Activated CD4-positive, CD25-positive, alpha-beta regulatory T cell treated with anti-CD3 and anti-CD28 coated beads, Interleukin-2, amount 50 U/mL, for 72 hours (primary cell): ENCODE data around the gene KCNK2.
"Not testable (repeated sequence)": the region's sequence is repeated elsewhere in the genome, so short reads cannot be mapped to it uniquely, and the experiment has no call there.

Experiments used
- DNase-seq: peaks from one replicate; pipeline ENCODE4 v3.0.0; 2021

Gene KCNK2

GRCh38 chr1:215163144-215163543 is 80.6 kb downstream of the KCNK2 start:
- not testable (repeated sequence) for DNase-seq

DNA sequence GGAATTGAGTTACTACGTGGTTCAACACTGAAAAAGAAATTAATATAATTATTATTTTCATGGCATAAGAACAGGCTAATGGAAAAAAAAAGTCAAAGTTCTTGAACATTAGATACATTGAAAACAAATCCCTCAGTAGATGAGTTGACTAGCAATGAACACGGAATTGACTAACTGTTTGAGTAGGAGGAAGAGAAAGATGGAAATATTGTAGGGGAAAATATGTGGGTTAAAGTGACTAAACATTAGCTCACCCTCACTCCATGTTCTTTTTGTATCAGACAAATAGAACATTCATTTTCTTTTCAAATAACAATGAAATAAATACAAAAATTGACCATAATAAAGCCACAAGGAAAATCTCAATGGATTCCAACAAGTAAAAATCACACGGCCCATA is 84.3 kb downstream of the KCNK2 start:
- DNase-seq, result no peak

DNA sequence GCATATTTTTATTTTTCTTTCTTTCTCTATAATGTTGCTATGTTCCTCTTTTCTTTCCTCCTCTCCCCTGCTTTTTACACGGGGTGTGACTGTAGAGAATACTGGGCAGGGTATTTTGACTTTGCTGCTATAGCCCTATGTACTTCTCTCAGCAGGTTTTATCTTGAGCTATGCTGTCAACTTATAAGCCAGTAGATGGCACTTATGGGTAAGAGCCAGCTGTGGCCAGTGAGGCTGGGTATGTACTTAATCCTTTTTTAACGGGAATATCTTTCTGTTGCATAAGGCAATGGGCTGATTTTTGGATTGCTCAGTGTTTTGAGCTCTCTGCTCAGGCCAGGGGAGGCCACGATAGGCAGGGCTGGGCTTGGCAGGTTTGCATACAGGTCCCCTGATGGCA is 99.0 kb downstream of the KCNK2 start:
- no peak for DNase-seq

DNA sequence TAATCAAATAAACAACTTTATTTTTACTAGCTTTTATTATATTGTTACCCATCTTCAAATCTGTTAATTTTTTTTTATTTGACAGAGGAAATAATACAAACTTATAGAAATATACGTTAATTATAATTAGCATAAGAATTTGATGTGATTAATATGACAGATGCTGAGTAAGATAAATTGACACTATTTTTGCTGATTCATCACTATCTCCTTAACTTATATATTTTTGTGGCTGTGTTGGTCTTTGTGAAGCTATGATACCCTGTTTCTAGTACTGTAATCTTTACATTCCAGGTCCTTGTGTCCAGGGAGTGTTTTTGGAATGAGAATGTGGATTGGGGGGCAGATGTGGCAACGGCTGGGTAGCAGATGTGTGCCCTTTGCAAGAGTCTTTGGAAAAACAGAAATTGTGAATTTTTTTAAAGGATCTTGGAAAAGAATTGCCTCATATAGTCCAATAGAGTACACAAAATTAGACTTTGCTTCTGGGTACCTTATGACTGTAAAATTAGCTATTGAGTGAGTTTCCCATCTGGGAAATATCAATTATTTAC is 102.6 kb downstream of the KCNK2 start:
- no peak for DNase-seq

DNA sequence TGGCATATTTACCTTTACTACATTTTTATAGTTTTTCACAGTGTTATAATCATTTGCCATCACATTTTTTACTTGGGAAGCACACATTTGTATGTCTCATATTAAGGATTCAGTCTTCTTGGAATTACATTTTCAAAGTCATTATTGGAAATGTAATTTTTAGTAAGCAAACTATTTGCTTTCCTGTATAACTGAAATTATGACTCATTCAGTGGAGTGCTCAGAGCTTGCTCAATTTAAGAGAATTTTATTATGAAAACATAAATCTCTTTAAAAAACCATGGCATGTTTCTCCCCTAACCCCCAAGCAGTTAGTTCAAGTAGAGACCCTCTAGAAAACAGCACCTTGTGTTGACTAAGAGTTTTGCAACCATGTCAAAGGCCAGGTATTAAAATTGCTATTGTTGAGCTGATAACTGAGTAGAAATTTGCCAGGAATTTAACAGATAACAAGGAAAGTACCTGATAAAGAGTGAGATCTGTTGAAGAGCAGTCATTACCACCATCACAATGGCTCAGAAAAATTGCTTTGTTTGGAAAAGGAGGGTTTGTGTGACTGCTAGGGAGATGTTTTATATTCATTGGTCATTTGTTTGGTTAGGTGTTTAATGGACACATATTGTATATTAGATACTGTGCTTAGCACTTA is 105.9 kb downstream of the KCNK2 start:
- DNase-seq, result no peak

DNA sequence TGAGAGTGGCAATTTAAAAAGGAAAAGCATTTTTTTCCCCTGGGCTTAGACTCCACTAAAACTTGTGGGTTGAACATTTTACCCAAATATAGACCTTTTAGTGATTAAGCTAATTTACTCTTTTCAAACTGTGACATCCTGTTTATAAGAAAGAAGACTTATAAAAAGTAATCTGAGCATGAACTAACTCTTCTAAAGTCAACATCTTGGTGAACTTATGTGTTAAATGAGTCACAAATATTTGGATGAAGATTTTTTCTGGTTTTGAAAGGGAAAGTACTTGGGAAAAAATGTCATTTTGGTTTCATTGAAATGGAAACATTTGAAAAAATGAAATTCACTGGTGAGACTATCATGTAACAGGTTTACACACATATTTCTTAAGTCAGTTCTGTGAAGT is 109.8 kb downstream of the KCNK2 start:
- DNase-seq, result no peak

- no peak for DNase-seq
Measured at GRCh38 chr1:215198021-215198420, 115.5 kb downstream of the KCNK2 start.

DNA sequence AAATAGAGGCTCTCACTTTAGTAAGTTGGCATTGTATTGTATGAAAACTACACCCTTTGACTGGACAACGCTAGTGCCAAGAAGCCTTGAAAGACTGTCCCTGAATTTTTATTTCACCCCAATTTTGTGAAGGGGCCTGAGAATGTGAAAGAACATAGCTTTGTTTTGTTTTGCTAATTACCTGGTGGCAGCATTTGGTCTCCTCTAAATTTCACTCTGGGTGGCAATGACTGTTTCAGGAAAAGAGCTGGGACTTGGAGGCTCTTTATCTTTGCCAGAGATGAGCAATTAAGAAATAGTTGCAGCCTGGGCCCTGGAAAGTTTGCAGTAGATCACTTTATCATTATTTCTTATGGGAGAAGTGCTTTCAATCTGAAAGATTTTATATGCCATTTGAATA is 117.6 kb downstream of the KCNK2 start:
- no peak for DNase-seq

- no peak for DNase-seq
Measured at GRCh38 chr1:215201283-215201682, 118.7 kb downstream of the KCNK2 start.

DNA sequence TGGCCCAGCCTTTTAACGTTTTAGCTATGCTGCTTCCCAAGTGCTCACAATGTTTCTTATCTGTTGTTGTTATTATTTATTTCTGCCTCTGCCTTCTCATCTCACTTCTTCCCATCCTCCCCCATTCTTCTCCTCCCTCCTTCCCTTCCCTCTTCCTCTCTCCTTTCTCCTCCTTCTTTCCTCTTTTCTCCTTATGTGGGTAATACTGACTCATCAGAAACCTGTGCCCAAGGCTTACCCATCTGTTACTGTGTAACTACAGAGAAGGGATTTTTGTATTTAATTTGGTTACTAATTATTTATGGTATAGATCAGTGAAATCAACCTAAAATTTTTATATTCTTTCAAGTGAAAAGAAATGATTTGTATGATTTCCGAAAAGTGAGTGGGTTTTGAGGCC is 120.3 kb downstream of the KCNK2 start:
- DNase-seq, result no peak

GRCh38 chr1:215210167-215210566 is 127.6 kb downstream of the KCNK2 start:
- no peak for DNase-seq

- no peak for DNase-seq
Measured at GRCh38 chr1:215215846-215216245, 133.3 kb downstream of the KCNK2 start.

DNA sequence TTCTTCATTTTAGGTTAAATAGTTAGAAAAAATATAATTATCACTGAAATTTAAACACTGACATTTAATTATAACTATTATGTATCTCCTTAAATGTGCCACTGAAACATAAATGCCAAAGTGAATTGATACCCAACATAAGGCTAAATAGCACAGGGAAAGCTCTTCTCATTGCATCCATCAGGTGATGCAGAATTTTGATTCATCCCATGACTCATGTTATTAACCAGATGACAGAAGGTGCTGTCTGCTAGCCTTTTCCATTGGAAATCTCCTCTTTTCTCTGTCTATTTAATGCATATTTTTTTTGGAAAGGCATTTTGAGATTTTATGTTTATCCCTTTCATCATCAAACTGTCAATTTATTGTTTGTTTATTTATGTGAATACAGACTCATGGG is 136.8 kb downstream of the KCNK2 start:
- no peak for DNase-seq

DNA sequence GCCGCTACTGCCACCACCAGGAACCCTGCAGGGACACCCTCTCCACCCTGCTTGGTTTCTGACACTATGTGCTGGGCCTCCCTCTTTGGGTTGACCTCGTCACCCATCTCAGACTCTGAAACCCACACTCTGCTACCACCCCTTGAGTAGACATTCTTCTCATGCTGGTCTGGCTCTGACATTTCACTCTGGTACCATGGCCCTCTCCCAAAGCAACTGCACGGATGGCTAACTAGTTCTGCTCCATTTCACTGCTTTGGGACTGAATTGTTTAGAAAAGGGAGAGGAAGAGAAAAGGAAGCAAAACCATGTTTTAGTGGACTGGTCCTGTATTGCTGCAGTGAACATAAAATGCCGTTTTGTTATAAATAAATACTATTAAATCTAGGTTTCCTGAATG is 137.8 kb downstream of the KCNK2 start:
- no peak for DNase-seq

GRCh38 chr1:215226757-215227156 is 144.2 kb downstream of the KCNK2 start:
- no peak for DNase-seq

DNA sequence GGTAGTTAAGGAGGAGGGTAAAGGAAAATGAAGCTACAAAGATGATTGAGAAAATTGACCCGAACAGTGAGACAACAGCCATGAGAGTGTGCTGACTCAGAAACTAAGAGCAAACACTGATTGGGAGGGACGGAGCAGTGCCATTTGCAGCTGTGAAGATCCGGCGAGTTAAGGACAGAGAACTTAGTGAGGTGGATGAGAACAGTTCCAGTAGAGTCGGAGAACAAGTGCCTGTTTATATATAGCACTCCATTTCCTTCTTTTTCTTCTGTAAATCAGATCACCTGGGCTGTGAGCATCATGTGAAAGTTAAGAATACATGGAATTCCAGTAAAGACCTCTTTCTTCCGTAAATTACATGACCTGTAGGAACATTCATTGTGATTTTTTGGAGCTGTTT is 145.7 kb downstream of the KCNK2 start:
- DNase-seq, result no peak

GRCh38 chr1:215241451-215241850 is 158.9 kb downstream of the KCNK2 start:
- DNase-seq, result no peak

DNA sequence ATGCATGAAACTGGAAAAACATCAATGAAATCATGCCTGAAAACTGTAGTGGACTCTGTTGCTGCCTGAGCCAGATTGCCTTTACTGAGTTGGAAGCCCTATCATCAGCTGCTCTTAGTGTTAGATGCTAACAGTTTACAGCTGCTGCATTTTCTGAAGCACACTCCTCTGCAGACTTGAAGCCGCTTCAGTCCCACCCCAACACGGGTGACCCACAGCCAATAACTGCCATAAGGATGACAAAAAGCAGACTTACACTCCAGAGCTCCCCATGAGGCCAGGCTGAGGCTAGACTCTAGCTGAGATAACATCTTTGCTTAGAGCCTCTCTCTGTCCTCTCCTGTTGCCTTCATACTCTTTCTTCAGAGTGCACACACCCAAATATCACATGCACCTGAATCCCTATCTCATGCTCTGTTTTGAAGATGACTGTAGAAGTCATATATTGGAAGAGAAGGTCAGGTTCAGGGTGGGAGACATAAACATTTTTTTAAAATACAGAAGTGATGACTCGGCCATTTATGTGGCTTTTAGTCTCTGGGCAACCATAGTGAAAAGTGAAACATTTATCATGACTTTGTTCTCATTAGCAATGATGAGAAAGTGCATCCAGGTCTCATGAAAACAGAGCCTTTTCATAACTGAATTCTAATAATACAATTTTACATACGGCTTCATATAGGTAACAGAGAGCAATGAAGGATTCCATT is 161.0 kb downstream of the KCNK2 start:
- no peak for DNase-seq

- no peak for DNase-seq
Measured at GRCh38 chr1:215250913-215251312, 168.4 kb downstream of the KCNK2 start.

DNA sequence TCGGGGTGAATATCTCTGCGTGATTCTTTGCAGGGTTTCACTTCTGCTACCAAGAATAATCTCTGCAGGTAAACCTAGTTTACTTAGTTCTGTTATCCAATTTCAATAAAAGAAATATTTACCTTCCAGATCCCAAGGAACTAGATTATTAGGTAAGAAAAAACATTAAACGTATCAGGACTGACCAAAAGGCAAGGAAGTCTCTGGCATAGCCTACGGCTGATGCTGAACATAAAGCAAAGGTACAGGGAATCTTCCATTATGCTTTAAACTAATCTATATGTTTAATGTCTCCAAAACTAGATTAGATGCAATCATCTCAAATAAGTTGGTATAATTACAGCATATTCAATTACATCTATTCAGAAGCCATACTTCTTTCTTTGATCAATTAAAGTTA is 168.9 kb downstream of the KCNK2 start:
- no peak for DNase-seq

DNA sequence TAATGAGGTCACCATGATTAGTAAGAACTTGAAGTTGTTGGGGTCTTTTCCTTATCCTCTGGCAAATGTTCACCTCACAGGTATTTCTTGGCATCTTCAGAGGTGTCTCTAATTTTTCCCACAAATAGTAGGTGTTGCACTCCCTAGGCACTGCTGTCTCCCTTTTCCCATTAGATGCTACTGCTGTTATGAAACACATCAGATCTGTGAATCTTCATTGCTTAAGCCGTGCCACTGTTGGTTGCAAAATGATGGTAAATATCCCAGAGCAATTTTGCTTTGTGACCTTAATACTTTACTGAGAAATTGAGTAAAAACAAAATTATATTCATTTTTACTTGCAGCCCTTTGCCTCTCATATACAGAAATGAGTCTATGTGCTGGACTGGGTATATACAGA is 169.6 kb downstream of the KCNK2 start:
- no peak for DNase-seq

DNA sequence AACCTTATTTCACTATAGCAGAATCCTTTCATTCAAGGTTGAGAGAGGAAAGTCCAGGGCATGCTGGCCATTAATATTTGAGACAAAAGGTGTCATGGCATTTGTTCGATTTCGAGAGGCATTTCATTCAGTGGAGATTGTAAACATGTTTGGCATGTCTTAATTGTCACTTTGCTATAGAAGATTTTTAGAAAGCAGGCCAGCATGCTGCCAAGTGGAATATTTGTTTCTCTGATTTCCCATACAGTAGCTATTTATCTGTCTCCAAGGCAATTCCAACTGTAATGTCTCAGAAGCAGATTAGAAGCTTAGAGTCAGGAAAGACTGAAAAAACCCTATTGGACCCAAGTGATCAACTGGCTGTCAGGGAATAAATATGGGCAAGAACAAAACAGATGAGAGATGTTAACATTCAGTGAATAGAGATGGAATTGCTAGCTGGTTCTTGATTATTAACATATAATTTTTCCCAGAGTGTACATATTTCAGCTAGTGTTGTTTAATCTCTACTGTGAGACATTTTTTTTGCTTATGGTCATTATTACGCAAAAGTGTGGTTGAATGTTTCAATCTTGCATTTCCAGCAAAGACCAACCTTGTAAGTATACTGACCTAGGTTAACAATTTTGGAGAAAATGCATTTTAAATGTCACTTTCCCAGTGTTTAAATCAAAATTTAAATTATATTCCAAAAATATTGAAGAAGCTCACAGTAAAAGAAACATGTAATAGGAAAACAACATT is 174.6 kb downstream of the KCNK2 start:
- DNase-seq, result no peak

- no peak for DNase-seq
Measured at GRCh38 chr1:215260711-215261110, 178.2 kb downstream of the KCNK2 start.

DNA sequence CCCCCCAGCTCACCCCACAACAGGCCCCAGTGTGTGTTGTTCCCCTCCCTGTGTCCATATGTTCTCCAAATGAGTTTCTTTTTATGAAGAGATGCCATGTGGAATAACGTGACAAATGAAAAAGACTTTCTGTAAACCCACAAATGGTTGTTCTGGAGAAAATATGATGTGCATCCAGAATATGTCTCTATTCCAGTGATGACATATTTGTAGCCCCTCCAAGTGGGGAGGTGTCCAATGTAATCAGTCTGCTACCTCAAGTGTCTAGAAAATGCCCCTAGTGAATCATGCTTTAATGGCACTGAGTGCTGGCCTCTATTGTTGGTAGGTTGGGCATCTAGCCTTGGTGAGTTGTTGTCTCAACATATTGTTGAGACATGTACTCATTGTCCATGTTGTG is 179.6 kb downstream of the KCNK2 start:
- DNase-seq, result no peak
